HG03354 (cell line): ENCODE data around the gene WNT6.

Experiments used
- ATAC-seq: cut with Tn5 transposase; IDR thresholded peaks from one replicate; pipeline ENCODE4 v1.9.1; 2021; ENCODE audit warnings: mild to moderate bottlenecking; ENCODE audit not compliant: unreplicated experiment, poor library complexity, severe bottlenecking

Gene WNT6

DNA sequence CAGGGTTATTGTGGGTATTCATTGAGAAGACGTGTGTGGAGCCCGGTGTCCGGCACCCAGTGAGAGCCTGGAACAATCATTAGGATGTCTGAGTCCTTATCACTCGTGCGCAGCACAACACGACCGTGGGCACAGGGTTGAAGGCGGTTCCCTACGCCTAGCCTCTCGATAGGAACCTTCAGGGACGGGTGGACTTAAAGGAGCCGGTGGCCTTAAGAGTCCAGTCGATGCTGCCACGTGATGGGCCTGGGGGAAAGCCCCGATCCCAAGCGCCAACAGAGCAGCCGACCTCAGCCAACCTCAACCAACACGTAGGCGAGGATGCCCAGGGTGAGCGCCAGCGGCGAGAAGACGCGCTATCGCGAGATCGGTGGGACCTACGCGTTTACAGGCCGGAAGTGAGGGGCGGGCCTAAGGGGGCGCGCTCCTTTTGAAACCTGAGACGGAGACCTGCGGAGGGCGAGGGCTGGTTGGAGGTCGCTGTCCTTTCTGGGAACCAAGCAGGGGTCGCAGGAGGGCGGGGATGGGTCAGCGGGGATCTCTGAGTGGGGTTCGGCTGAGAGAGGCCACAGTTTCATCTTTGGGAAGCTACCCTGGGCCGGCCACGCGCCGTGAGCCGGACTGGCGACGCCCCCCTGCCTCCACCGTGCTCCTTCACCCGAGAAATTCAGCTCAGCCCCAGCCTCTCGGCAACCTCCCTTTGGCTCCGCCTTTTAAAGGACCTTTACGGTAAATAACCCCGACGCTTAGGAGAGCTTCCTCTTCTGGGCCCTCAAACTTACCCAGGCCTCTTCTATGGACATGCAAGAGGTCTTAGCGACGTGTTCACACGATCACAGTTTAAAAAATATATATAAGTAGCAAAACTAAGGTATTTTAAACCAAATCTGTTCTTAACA is 49.4 kb downstream of the WNT6 start:
- ATAC-seq = peak; percentile 96

DNA sequence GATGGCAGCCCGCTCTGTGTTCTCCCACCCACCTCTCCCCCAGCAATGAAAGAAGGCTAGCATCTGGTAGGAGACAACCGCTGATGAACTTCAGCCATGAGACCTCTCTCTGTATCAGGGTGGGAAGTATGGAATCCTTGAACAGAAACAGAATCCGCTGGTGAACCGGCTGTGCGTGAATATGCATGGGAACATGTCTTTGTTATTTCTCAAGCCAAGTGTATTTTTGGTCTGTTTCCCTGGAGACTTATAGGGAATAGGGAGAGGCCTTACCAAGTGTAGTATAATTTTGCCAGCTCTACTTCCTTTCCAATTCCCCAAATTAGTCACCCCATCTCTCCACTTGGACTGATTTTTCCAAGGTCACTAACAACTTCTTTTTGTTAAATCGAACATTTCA is 51.1 kb downstream of the WNT6 start:
- no peak for ATAC-seq

DNA sequence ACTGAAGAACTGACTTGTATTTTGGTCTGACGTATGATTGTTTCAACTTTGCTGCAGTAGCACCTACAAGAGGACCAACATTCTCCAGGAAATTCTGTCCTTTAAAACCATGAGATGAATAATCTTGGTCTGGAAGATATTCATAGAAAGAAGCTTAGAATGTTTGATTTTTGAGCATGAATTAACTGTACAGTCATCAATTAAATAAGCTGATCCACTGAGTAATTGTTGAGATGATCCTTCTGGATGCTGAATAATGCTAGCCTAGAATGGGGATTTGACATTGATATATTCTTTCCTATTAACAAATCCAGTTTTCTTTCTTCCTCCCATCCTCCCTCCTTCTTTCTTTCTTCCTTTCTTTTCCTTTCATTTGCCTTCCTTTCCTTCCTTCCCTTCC is 60.9 kb downstream of the WNT6 start:
- ATAC-seq = no peak
